ENCODE results near the gene ZBTB2. TPM values are rescaled to one million over a fixed set of nuclear protein-coding genes. Genes with fewer than 3 reads are reported as not detected.

The ZBTB2 gene
- total and polyA plus RNA-seq, 2 donors (not counting 3 experiments of a cell fraction or from before 2014, with no cell fraction given) = 11.8 to 13.1 TPM

DNA sequence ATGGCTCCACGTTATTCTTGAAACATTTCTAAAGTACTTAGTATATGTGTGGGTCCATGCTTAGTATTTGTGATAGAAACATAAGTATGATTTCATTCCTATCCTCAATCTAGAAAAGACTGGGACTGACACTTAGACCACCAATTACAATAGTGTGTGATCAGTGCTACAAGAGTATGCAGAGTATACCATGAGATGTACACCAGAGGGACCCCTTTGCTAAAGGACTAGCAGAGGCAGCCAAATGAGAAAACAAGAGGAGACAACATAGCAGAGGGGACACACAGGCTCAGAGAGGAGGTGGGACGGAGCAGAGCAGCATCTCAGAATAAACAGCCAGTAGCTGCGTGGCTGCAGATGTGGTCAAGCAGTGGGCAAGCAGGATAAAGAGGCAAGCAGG lies 39.5 kb upstream of the ZBTB2 start:
- dilution Hi-C loops (cut with MboI; ENCODE audit: extremely low pct_ligation_motif_present, low sequenced_read_pairs) (no loop called here), intact Hi-C loops (cut with micrococcal nuclease) (no loop called here)
- ChIA-PET CTCF (interaction anchor here (1.6 kb wide), 1 partner anchor 10 kb away, joined by 5 read pairs; no protein-coding TSS in a partner anchor), POLR2A (no interaction called here)
- no peak overlapping the region for H3K9ac ChIP-seq (replicated peaks; ENCODE audit: extremely low read depth, insufficient read depth, low read length)
- H3K4me1 ChIP-seq (ENCODE audit: control insufficient read depth, extremely low read depth, insufficient read depth, low read length) = no peaks in the 10 kb centered on the region
- H3K27me3 ChIP-seq (ENCODE audit: control insufficient read depth in 2 of 2, insufficient read depth in 2 of 2, low read length in 2 of 2) = no peaks in the 10 kb centered on the region
- FAIRE-seq (no peak), DNase-seq (ENCODE audit: low read depth, low spot score) (no peak)
- no peaks in the 10 kb centered on the region for H3K9me1 ChIP-seq (replicated peaks; ENCODE audit: control insufficient read depth, extremely low read depth, insufficient read depth, low read length)
- no peak overlapping the region for H3K4me2 ChIP-seq (ENCODE audit: insufficient read depth, low read length)
- H4K20me1 ChIP-seq (replicated peaks; ENCODE audit: control insufficient read depth, extremely low read depth, insufficient read depth, low read length) = no peaks in the 10 kb centered on the region
- H2AFZ ChIP-seq (ENCODE audit: low read depth, low read length) = no peak overlapping the region
- TF ChIP-seq POLR2A (IDR thresholded peaks at IDR 0.05; ENCODE audit: low read depth, low read length) = no peak
- TF ChIP-seq, protein P1, sequence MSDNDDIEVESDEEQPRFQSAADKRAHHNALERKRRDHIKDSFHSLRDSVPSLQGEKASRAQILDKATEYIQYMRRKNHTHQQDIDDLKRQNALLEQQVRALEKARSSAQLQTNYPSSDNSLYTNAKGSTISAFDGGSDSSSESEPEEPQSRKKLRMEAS (IDR thresholded peaks at IDR 0.05; ENCODE audit: insufficient read depth, insufficient read length) = no peak
- TF ChIP-seq POLR2AphosphoS5 (IDR thresholded peaks at IDR 0.05; ENCODE audit: insufficient read depth, low read depth, low read length) = no peak
- peaks cover 3 to 8% of the 10 kb centered on the region in 2 experiments for H3K36me3 ChIP-seq (ENCODE audit: control insufficient read depth in 2 of 2, extremely low read depth in 1 of 2, insufficient read depth in 2 of 2, low read length in 2 of 2)
- no peak overlapping the region for H3K4me3 ChIP-seq (replicated peaks in 1 of 3; ENCODE audit: insufficient read depth in 1 of 3, low read depth in 1 of 3, low read length in 3 of 3)
- H3K27ac ChIP-seq (ENCODE audit: insufficient read depth, low read depth, low read length) = no peak overlapping the region
- BruUV-seq (replicated peaks) = no TSS peak
- no peaks in the 10 kb centered on the region for H3K79me2 ChIP-seq (ENCODE audit: control insufficient read depth, insufficient read depth, low read length)
- no peaks in the 10 kb centered on the region for H3K9me3 ChIP-seq (replicated peaks; ENCODE audit: control insufficient read depth, insufficient read depth, low read length)

DNA sequence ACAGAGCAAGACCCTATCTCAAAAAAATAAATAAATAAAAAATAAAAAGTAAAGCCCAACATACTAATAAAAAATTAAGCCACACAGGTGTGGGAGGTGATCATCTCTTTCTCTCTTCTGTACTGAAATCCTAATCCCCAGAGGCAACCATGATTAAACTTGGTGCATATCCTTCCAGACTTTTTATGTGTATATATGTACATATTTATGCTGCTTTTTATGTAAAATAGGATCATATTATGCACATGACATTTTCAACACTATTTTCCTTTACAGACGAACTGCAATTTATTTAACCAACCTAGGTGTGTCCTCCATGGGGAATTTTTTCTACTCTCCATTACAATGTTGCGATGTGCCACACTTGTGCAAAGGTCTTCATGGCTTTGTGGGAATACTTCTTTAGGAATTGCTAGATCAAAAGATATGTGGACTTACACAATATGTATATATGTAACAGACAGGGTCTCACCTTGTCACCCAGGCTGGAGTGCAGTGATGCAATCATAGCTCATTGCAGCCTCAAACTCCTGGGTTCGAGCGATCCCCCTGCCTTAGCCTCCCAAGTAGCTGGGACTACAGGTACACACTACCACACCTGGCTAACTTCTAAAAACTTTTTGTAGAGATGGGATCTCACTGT lies 36.9 kb upstream of the ZBTB2 start:
- H2AFZ ChIP-seq (ENCODE audit: low read depth, low read length) = no peak overlapping the region
- dilution Hi-C loops (cut with MboI; ENCODE audit: extremely low pct_ligation_motif_present, low sequenced_read_pairs) = no loop called here
- no peaks in the 10 kb centered on the region for H3K4me1 ChIP-seq (ENCODE audit: control insufficient read depth, extremely low read depth, insufficient read depth, low read length)
- no peaks in the 10 kb centered on the region for H3K79me2 ChIP-seq (ENCODE audit: control insufficient read depth, insufficient read depth, low read length)
- FAIRE-seq (no peak), DNase-seq (ENCODE audit: low read depth, low spot score) (no peak)
- H3K36me3 ChIP-seq (ENCODE audit: control insufficient read depth in 2 of 2, extremely low read depth in 1 of 2, insufficient read depth in 2 of 2, low read length in 2 of 2) = peaks cover 3 to 8% of the 10 kb centered on the region in 2 experiments
- TF ChIP-seq JUN (IDR thresholded peaks at IDR 0.05; ENCODE audit: borderline replicate concordance, insufficient read depth, insufficient read length, low read depth) = no peak
- TF ChIP-seq MYC (IDR thresholded peaks at IDR 0.05; ENCODE audit: low read depth, low read length) = no peak
- no peak overlapping the region for H3K4me2 ChIP-seq (ENCODE audit: insufficient read depth, low read length)
- ChIA-PET CTCF (interaction anchor here (1.4 kb wide), 1 partner anchor 10 kb away, joined by 3 read pairs; no protein-coding TSS in a partner anchor), POLR2A (no interaction called here)
- H3K4me3 ChIP-seq (replicated peaks in 1 of 3; ENCODE audit: insufficient read depth in 1 of 3, low read depth in 1 of 3, low read length in 3 of 3) = no peak overlapping the region
- no peaks in the 10 kb centered on the region for H3K27me3 ChIP-seq (ENCODE audit: control insufficient read depth in 2 of 2, insufficient read depth in 2 of 2, low read length in 2 of 2)
- intact Hi-C loops (cut with micrococcal nuclease) = no loop called here
- H3K27ac ChIP-seq (ENCODE audit: insufficient read depth, low read depth, low read length) = no peak overlapping the region
- H3K9me1 ChIP-seq (replicated peaks; ENCODE audit: control insufficient read depth, extremely low read depth, insufficient read depth, low read length) = no peaks in the 10 kb centered on the region
- H3K9ac ChIP-seq (replicated peaks; ENCODE audit: extremely low read depth, insufficient read depth, low read length) = no peak overlapping the region
- H4K20me1 ChIP-seq (replicated peaks; ENCODE audit: control insufficient read depth, extremely low read depth, insufficient read depth, low read length) = no peaks in the 10 kb centered on the region
- H3K9me3 ChIP-seq (replicated peaks; ENCODE audit: control insufficient read depth, insufficient read depth, low read length) = no peaks in the 10 kb centered on the region
- BruUV-seq (replicated peaks) = no TSS peak
